Kidney epithelial cell (primary cell): ENCODE data around the gene NEU2. TPM values are rescaled to one million over a fixed set of nuclear protein-coding genes. Genes with fewer than 3 reads are reported as not detected.
"Not testable (repeated sequence)": the region's sequence is repeated elsewhere in the genome, so short reads cannot be mapped to it uniquely, and the experiment has no call there.

Source experiments
- DNase-seq: peaks from one replicate; pipeline ENCODE4 v3.0.0-alpha.2; 2010; ENCODE audit warnings: low read depth
- H3K27me3 ChIP-seq: 2 replicates; pipeline ENCODE4 v1.6.0; 2011; ENCODE audit warnings: low read length; ENCODE audit not compliant: control insufficient read depth, insufficient read depth
- H3K36me3 ChIP-seq: 2 replicates; pipeline ENCODE4 v1.5.1; 2011; ENCODE audit warnings: low read length; ENCODE audit not compliant: control insufficient read depth, insufficient read depth
- H3K4me3 ChIP-seq: 2 replicates; pipeline ENCODE4 v1.5.1; 2011; ENCODE audit warnings: low read depth, mild to moderate bottlenecking, control low read depth, low read length
- total RNA-seq: library from RNA; depleted of rRNA; stranded (reverse); fragments of >200 nt; gene quantifications from 2 replicates; pipeline ENCODE4 v1.2.3, GENCODE V29; 2015
- TF ChIP-seq, protein P1 (sequence below): IDR thresholded peaks from 2 replicates; pipeline ENCODE4 v1.5.1; 2011; ENCODE audit warnings: mild to moderate bottlenecking, moderate library complexity, low read length, control low read depth, inconsistent platforms; ENCODE audit not compliant: insufficient read depth, poor library complexity, severe bottlenecking

NEU2 gene
- total RNA-seq, 1 donor from 2014 or later, result not detected

DNA sequence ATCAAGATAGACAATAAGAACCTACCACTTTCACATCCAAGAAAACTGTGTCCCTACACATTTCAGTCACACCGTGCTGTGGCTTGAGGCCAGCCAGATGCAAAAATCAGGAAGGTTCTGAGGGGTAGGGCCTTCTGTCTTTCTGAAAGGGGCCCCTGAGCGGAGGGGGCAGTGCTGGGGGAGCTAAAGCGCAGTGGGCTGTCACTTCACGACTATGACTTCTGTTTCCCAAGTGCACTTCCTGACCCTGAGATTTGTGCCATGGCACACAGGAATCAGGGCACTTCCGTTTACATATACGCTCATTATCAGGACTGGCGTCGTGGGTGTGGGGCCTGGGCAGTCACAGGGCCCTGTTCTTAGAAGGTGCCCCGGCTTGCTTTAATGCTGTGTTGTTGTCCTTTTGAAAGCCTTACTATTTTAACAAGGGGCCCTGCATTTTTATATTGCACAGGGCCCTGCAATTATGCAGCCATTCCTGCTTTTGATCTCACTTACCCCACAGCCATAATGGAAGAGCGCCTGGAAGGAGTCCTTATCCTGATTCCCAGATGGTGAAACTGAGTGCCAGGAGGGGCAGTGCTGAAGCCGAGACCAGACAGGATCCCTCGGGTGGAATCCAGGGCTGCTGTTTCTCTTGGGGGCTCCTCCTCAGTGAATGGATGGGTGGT, 20.0 kb upstream of the NEU2 start:
- no peak for DNase-seq
- Histone ChIP-seq H3K36me3 (no peaks in the 10 kb centered on the region), H3K27me3 (no peaks in the 10 kb centered on the region), H3K4me3 (no peak overlapping the region)
- TF ChIP-seq, protein P1, sequence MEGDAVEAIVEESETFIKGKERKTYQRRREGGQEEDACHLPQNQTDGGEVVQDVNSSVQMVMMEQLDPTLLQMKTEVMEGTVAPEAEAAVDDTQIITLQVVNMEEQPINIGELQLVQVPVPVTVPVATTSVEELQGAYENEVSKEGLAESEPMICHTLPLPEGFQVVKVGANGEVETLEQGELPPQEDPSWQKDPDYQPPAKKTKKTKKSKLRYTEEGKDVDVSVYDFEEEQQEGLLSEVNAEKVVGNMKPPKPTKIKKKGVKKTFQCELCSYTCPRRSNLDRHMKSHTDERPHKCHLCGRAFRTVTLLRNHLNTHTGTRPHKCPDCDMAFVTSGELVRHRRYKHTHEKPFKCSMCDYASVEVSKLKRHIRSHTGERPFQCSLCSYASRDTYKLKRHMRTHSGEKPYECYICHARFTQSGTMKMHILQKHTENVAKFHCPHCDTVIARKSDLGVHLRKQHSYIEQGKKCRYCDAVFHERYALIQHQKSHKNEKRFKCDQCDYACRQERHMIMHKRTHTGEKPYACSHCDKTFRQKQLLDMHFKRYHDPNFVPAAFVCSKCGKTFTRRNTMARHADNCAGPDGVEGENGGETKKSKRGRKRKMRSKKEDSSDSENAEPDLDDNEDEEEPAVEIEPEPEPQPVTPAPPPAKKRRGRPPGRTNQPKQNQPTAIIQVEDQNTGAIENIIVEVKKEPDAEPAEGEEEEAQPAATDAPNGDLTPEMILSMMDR, result no peak

DNA sequence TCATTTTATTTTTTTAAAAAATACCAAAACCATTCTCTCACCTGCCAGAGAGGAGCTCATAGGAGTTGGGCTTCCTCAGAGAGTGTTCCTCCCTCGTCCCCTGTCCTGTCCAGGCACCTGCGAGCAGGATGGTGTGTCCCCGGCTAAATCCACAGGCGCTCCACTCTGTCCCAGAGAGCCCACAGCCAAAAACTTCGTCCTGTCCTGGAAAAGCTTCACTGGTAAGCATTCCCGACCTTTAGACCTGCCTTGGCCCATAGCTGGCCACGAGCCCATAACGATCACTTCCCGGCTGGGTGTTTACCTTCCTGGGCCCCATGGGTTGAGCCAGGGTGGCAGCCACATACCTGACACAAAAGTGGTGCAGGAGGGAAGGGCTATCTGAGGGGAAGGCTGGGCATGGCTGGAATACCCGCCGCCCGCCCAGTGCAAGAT, 19.4 kb upstream of the NEU2 start, which contains the start of gene NGEF:
NGEF (minus strand) TSS at position 230 of the 435 bp plus-strand sequence. CDS start 38,366 bp downstream, outside the sequence.
- TF ChIP-seq, protein P1, result no peak

DNA sequence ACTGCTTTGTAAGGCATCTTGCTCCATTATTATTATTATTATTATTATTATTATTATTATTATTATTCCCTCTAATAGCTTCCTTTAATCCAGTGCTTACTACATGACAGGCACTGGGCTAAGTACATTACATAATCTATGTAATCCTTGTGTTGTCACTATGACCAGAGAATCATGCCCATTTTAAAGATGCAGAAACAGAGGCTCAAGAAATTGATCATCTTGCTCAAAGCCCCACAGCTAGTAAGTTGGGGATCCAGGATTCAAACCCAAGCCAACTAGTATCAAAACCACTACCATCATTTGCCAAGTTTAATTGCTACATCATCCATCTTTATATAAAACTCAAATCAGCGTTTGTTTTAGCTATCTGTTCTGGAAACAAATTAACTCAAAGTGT, 18.8 kb upstream of the NEU2 start:
- no peaks in the 10 kb centered on the region for H3K27me3 ChIP-seq
- no peak overlapping the region for H3K4me3 ChIP-seq
- TF ChIP-seq, protein P1, result no peak
- H3K36me3 ChIP-seq, result no peaks in the 10 kb centered on the region
- DNase-seq, result no peak

More for the DNA sequence above, 19.4 kb upstream of the NEU2 start, which contains the start of gene NGEF:
- no peak within 1 kb of the TSS for H3K4me3 ChIP-seq
- no peaks in the 10 kb centered on the region for H3K27me3 ChIP-seq
- no peaks in the 10 kb centered on the region for H3K36me3 ChIP-seq
- no peak for DNase-seq

DNA sequence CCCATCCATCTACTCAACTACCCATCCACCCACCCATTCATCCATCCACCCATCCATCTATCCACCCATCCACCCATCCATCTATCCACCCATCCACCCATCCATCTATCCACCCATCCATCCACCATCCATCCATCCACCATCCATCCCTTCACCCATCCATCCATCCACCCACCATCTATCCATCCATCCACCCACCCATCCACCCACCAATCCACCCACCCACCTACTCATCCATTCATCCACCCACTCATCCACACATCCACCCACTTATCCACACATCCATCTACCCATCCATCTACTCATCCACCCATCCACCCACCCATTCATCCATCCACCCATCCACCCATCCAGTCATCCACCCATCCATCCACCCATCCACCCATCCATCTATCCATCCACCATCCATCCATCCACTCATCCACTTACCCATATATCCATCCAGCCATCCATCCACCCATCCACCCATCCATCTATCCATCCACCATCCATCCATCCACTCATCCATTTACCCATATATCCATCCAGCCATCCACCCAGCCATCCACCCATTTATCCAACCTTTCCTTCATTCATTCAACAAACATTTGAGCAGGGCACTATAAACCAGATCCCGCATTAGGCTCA, 17.3 kb upstream of the NEU2 start:
- no peaks in the 10 kb centered on the region for H3K36me3 ChIP-seq
- no peaks in the 10 kb centered on the region for H3K27me3 ChIP-seq
- H3K4me3 ChIP-seq, result no peak overlapping the region
- TF ChIP-seq, protein P1, result no peak
- DNase-seq, result no peak

DNA sequence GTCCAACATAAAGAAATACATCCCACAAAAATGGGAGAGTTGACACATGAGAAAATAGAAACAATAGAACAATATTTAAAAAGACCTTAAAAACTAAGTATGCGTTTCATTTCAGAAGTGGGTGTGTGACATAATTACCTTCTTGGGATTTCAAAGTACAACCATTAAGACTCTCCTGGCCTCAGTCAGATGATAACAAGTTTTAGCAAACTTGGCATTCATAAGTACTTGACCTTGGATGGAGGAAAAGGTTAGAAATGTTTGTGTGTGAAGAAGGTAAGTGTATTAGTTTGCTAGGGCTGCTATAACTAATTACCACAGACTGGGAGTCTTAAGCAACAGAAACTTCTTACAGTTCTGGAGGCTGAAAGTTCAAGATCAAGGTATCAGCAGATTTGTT, 14.5 kb upstream of the NEU2 start:
- no peaks in the 10 kb centered on the region for H3K36me3 ChIP-seq
- DNase-seq, result no peak
- H3K4me3 ChIP-seq, result no peak overlapping the region
- TF ChIP-seq, protein P1, result no peak
- no peaks in the 10 kb centered on the region for H3K27me3 ChIP-seq

DNA sequence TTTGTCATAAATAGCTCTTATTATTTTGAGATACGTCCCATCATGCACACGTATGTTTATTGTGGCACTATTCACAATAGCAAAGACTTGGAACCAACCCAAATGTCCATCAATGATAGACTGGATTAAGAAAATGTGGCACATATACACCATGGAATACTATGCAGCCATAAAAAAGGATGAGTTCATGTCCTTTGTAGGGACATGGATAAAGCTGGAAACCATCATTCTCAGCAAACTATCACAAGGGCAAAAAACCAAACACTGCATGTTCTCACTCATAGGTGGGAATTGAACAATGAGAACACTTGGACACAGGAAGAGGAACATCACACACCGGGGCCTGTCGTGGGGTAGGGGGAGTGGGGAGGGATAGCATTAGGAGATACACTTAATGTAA, 12.9 kb upstream of the NEU2 start:
- not testable (repeated sequence) for H3K36me3 ChIP-seq, DNase-seq, H3K27me3 ChIP-seq, H3K4me3 ChIP-seq
